Measurements from ENCODE around the gene RPS19.

DNA sequence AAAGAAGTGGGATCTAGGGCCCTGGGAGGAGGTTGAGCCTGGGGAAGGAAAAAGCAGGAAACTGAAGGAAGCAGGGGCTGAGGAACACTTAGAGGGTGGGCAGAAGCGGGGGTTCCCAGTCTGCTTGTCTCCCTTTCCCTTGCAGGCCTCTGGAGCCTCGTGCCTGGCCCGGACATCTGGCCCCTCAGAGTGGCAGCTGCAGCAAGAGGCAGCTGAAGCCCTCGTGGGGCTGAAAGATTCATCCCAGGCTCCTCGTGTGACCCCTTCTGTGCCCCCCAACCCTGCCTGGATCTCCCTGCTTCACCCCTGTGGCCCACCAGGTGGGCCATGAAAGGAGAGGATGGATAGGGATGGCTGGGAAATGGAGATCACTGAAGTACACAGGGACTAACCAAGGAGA lies 9.7 kb upstream of the RPS19 start:
- TF ChIP-seq, protein P1, sequence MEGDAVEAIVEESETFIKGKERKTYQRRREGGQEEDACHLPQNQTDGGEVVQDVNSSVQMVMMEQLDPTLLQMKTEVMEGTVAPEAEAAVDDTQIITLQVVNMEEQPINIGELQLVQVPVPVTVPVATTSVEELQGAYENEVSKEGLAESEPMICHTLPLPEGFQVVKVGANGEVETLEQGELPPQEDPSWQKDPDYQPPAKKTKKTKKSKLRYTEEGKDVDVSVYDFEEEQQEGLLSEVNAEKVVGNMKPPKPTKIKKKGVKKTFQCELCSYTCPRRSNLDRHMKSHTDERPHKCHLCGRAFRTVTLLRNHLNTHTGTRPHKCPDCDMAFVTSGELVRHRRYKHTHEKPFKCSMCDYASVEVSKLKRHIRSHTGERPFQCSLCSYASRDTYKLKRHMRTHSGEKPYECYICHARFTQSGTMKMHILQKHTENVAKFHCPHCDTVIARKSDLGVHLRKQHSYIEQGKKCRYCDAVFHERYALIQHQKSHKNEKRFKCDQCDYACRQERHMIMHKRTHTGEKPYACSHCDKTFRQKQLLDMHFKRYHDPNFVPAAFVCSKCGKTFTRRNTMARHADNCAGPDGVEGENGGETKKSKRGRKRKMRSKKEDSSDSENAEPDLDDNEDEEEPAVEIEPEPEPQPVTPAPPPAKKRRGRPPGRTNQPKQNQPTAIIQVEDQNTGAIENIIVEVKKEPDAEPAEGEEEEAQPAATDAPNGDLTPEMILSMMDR (IDR thresholded peaks at IDR 0.05), result no peak
- TF ChIP-seq POLR2A (IDR thresholded peaks at IDR 0.05), result no peak

All from prostate gland (tissue), 2 donors.